Ishikawa (cell line): Measurements from ENCODE around the gene PLD2.

ENCODE experiments used
- CEBPB ChIP-seq: IDR thresholded peaks from 2 replicates; pipeline ENCODE4 v1.6.1; 2012
- CREB1 ChIP-seq: IDR thresholded peaks from 2 replicates; pipeline ENCODE4 v1.6.1; 2012; ENCODE audit warnings: low read depth
- EGR1 ChIP-seq: IDR thresholded peaks from 2 replicates; pipeline ENCODE4 v1.6.1; 2012
- EP300 ChIP-seq: IDR thresholded peaks from 2 replicates; pipeline ENCODE4 v1.6.1; 2012; ENCODE audit warnings: borderline replicate concordance
- FOXM1 ChIP-seq: IDR thresholded peaks from 2 replicates; pipeline ENCODE4 v1.6.1; 2012; ENCODE audit warnings: low read depth, borderline replicate concordance
- MAX ChIP-seq: IDR thresholded peaks from 2 replicates; pipeline ENCODE4 v1.6.1; 2012
- NFIC ChIP-seq: IDR thresholded peaks from 2 replicates; pipeline ENCODE4 v1.6.1; 2012
- RAD21 ChIP-seq: IDR thresholded peaks from 2 replicates; pipeline ENCODE4 v1.6.1; 2012; ENCODE audit warnings: low read depth
- REST ChIP-seq: IDR thresholded peaks from 2 replicates; pipeline ENCODE4 v1.6.1; 2012; ENCODE audit warnings: low read depth, mild to moderate bottlenecking
- TAF1 ChIP-seq: IDR thresholded peaks from 2 replicates; pipeline ENCODE4 v1.6.1; 2012; ENCODE audit warnings: low read depth, mild to moderate bottlenecking
- TCF12 ChIP-seq: IDR thresholded peaks from 2 replicates; pipeline ENCODE4 v1.6.1; 2012; ENCODE audit warnings: low read depth
- TEAD4 ChIP-seq: IDR thresholded peaks from 2 replicates; pipeline ENCODE4 v1.6.1; 2012
- USF1 ChIP-seq: IDR thresholded peaks from 2 replicates; pipeline ENCODE4 v1.6.1; 2012
- YY1 ChIP-seq: IDR thresholded peaks from 2 replicates; pipeline ENCODE4 v1.6.1; 2012; ENCODE audit warnings: low read depth
- ZBTB7A ChIP-seq: IDR thresholded peaks from 2 replicates; pipeline ENCODE4 v1.6.1; 2012; ENCODE audit warnings: low read depth

The PLD2 gene

GRCh38 chr17:4837471-4838308 is 30.7 kb downstream of the PLD2 start:
- no peak for TF ChIP-seq RAD21
- no peak for TF ChIP-seq CREB1
- no peak for TF ChIP-seq EP300
- no peak for TF ChIP-seq CEBPB
- no peak for TF ChIP-seq NFIC
- TF ChIP-seq FOXM1: no peak
- TF ChIP-seq TCF12: no peak
- no peak for TF ChIP-seq USF1
- TF ChIP-seq EGR1: no peak
- TF ChIP-seq MAX: no peak

- no peak for TF ChIP-seq FOXM1
- TF ChIP-seq EP300: no peak
- TF ChIP-seq EGR1: no peak
- TF ChIP-seq ZBTB7A: no peak
- TF ChIP-seq REST: no peak
- no peak for TF ChIP-seq TEAD4
- TF ChIP-seq TAF1: no peak
- TF ChIP-seq USF1: no peak
- no peak for TF ChIP-seq YY1
- TF ChIP-seq NFIC: no peak
- TF ChIP-seq MAX: no peak
- TF ChIP-seq RAD21: no peak
- no peak for TF ChIP-seq CEBPB
- no peak for TF ChIP-seq TCF12
- no peak for TF ChIP-seq CREB1
Measured at GRCh38 chr17:4838309-4838785, 31.4 kb downstream of the PLD2 start.

GRCh38 chr17:4839221-4839620 is 32.3 kb downstream of the PLD2 start:
- no peak for TF ChIP-seq FOXM1
- TF ChIP-seq EGR1: no peak
- no peak for TF ChIP-seq TAF1
- TF ChIP-seq YY1: no peak
- TF ChIP-seq TCF12: no peak
- TF ChIP-seq USF1: no peak
- no peak for TF ChIP-seq TEAD4
- no peak for TF ChIP-seq ZBTB7A
- TF ChIP-seq EP300: no peak
- TF ChIP-seq CREB1: no peak
- no peak for TF ChIP-seq NFIC
- TF ChIP-seq RAD21: no peak
- no peak for TF ChIP-seq MAX
- TF ChIP-seq CEBPB: no peak
- TF ChIP-seq REST: no peak

GRCh38 chr17:4839965-4840892 is 33.3 kb downstream of the PLD2 start:
- no peak for TF ChIP-seq CREB1
- no peak for TF ChIP-seq TCF12
- no peak for TF ChIP-seq RAD21
- no peak for TF ChIP-seq NFIC
- no peak for TF ChIP-seq EP300
- TF ChIP-seq EGR1: no peak
- no peak for TF ChIP-seq TAF1
- no peak for TF ChIP-seq REST
- no peak for TF ChIP-seq FOXM1
- no peak for TF ChIP-seq CEBPB
- TF ChIP-seq USF1: no peak
- TF ChIP-seq ZBTB7A: no peak
- TF ChIP-seq YY1: no peak
- TF ChIP-seq TEAD4: no peak
- no peak for TF ChIP-seq MAX
